ENCODE measurements around the gene TNP2. TPM values are rescaled to one million over a fixed set of nuclear protein-coding genes. Genes with fewer than 3 reads are reported as not detected.

TNP2 gene
- total and polyA plus RNA-seq, 2 of the 4 experiments (the other 2 are of a cell fraction) = not detected

GRCh38 chr16:11283820-11284248, 14.7 kb upstream of the TNP2 start:
- peaks cover 21% of the 10 kb centered on the region for H3K27me3 ChIP-seq (ENCODE audit: control insufficient read depth, insufficient read depth, low read length)
- no peak overlapping the region for H2BK15ac ChIP-seq (ENCODE audit: low read depth, low read length)
- H3K14ac ChIP-seq (replicated peaks; ENCODE audit: low read depth, low read length) = no peak overlapping the region
- H3K36me3 ChIP-seq (ENCODE audit: control insufficient read depth, insufficient read depth, low read length) = no peaks in the 10 kb centered on the region
- POLR2A ChIA-PET (ENCODE audit: unreplicated experiment) = no interaction called here
- H4K20me1 ChIP-seq (ENCODE audit: insufficient read depth, low read length) = no peaks in the 10 kb centered on the region
- no peak overlapping the region for H3K18ac ChIP-seq (ENCODE audit: low read depth, low read length)
- H4K8ac ChIP-seq (ENCODE audit: low read depth in 2 of 2, low read length in 2 of 2) = no peak overlapping the region
- no peak overlapping the region for H3K4me2 ChIP-seq (ENCODE audit: low read depth, low read length)
- H4K91ac ChIP-seq (ENCODE audit: insufficient read depth, low read depth, low read length) = no peak overlapping the region
- no TSS peak for BruUV-seq (replicated peaks)
- DNase-seq (peak; percentile 14), ATAC-seq (ENCODE audit: low read depth) (peak; percentile 42)
- no peaks in the 10 kb centered on the region for H3K9me1 ChIP-seq (ENCODE audit: insufficient read depth, low read length)
- H3K9me3 ChIP-seq (ENCODE audit: control insufficient read depth, insufficient read depth, low read length) = no peaks in the 10 kb centered on the region
- no peak overlapping the region for H3K27ac ChIP-seq (ENCODE audit: insufficient read depth, low read length)
- dilution Hi-C loops (cut with HindIII; ENCODE audit: low sequenced_read_pairs, unreplicated experiment) (no loop called here), in situ Hi-C loops (cut with MboI; ENCODE audit: low sequenced_read_pairs) (no loop called here), intact Hi-C loops (cut with micrococcal nuclease) (no loop called here)
- no CpG with 5 or more reads among the region's 4 CpGs for WGBS, 2 experiments (ENCODE audit: extremely low coverage in 2 of 2, insufficient read length in 1 of 2)
- no peak for TF ChIP-seq MXI1 (IDR thresholded peaks at IDR 0.05; ENCODE audit: borderline replicate concordance, low read depth, low read length)
- TF ChIP-seq, protein P1, sequence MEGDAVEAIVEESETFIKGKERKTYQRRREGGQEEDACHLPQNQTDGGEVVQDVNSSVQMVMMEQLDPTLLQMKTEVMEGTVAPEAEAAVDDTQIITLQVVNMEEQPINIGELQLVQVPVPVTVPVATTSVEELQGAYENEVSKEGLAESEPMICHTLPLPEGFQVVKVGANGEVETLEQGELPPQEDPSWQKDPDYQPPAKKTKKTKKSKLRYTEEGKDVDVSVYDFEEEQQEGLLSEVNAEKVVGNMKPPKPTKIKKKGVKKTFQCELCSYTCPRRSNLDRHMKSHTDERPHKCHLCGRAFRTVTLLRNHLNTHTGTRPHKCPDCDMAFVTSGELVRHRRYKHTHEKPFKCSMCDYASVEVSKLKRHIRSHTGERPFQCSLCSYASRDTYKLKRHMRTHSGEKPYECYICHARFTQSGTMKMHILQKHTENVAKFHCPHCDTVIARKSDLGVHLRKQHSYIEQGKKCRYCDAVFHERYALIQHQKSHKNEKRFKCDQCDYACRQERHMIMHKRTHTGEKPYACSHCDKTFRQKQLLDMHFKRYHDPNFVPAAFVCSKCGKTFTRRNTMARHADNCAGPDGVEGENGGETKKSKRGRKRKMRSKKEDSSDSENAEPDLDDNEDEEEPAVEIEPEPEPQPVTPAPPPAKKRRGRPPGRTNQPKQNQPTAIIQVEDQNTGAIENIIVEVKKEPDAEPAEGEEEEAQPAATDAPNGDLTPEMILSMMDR (conservative IDR thresholded peaks at IDR 0.05; ENCODE audit: low read depth, low read length) = no peak
- peak; percentile 76 for TF ChIP-seq CEBPB (IDR thresholded peaks at IDR 0.05; ENCODE audit: low read depth, low read length)
- CTCF ChIA-PET = interaction anchor here (0.7 kb wide), 1 partner anchor 27 kb away, joined by 3 read pairs; no protein-coding TSS in a partner anchor
- no peaks in the 10 kb centered on the region for H3K4me1 ChIP-seq (ENCODE audit: control insufficient read depth, insufficient read depth, low read length)
- H3K9ac ChIP-seq (ENCODE audit: low read depth, low read length) = no peak overlapping the region
- no peaks in the 10 kb centered on the region for H3K79me1 ChIP-seq (ENCODE audit: low read depth in 1 of 2, low read length in 2 of 2)
- no peak overlapping the region for H4K5ac ChIP-seq (ENCODE audit: low read depth, low read length)
- H3K56ac ChIP-seq (ENCODE audit: extremely low read depth, insufficient read depth, low read length) = no peak overlapping the region
- no peak overlapping the region for H3K4me3 ChIP-seq (ENCODE audit: insufficient read depth, low read depth, low read length)
- H3K4ac ChIP-seq (ENCODE audit: low read depth, low read length) = no peak overlapping the region
- no peak overlapping the region for H2AFZ ChIP-seq (replicated peaks; ENCODE audit: low read length, poor library complexity)
- no peak overlapping the region for H2BK120ac ChIP-seq (ENCODE audit: low read depth, low read length)
- no peak overlapping the region for H2AK9ac ChIP-seq (replicated peaks; ENCODE audit: low read depth, low read length, poor library complexity)
- H2BK5ac ChIP-seq (ENCODE audit: low read depth, low read length, poor library complexity, severe bottlenecking) = no peak overlapping the region
- no peak overlapping the region for H3K23ac ChIP-seq (ENCODE audit: low read depth, low read length)
- H2AK5ac ChIP-seq (ENCODE audit: low read depth, low read length) = no peak overlapping the region
- H2BK20ac ChIP-seq (ENCODE audit: low read depth, low read length) = no peak overlapping the region
